NCI-H1417 treated with DMSO at 0.1 percent for 48 hours (cell line): Measurements from ENCODE around the gene NRP1.

ENCODE experiments used
- DNase-seq: peaks from one replicate; lab custom pipeline; 2025; lab: John Stamatoyannopoulos, UW

Gene NRP1

DNA sequence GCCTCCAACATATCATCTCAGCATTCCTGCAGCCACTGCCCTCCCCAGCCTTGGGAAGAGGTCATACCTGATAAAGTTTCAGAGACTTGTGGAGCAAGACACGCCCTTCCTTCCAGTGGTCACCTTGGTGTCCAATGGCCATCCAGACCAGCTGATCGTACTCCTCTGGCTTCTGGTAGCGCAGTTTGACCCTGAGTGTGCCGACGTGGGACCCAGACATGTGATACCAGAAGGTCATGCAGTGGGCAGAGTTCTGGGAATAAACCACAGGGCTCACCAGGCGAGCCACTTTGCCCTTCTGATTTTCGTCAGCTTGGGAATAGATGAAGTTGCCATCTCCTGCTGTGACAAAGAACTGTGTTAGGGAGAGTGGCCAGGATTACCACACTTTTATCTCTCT is 148.3 kb downstream of the NRP1 start:
- DNase-seq = no peak

DNA sequence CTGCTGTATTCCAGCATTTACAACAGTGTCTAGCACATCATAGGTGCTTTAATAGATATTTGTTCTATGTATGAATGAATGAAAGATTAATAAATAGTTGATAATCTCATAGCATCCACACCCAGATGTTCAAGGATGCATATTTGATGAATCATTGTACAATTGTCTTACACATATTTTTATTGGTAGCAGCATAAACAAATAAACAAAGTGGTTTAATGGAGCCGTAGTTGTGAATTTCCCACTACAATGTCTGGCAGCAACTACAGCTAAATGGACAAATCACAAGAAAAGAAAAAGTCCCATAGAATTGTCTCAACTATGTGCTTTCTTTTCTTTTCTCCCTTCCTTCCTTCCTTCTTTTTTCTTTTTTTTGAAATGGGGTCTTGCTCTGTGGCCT is 150.8 kb downstream of the NRP1 start:
- no peak for DNase-seq

- DNase-seq = no peak
These were observed 153.5 kb downstream of the NRP1 start for GRCh38 chr10:33180921-33181320.

DNA sequence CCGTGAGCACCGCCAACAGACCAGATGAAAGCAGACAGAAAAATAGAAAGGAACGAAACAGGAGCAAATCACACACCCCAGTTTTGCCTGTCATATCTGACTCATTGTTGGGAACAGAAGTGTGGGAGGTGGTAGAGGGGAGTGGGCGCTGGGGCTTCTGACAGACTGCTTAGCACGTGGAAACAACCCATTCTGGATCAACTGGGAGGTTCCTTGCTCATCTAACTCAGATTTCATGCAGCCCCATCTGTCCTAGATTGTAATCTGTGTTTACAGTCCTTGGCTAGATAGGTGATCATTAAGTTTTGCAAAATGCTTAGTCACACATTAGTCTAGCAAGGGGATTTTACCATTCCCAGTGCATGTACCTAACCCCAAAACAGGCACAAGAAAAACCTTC is 154.1 kb downstream of the NRP1 start:
- no peak for DNase-seq

- DNase-seq = no peak
These were observed 155.4 kb downstream of the NRP1 start for GRCh38 chr10:33179067-33179466.

GRCh38 chr10:33178026-33178755 is 156.3 kb downstream of the NRP1 start:
- no peak for DNase-seq

GRCh38 chr10:33176688-33177087 is 157.8 kb downstream of the NRP1 start:
- DNase-seq = no peak

GRCh38 chr10:33174674-33175434 is 159.6 kb downstream of the NRP1 start:
- no peak for DNase-seq

DNA sequence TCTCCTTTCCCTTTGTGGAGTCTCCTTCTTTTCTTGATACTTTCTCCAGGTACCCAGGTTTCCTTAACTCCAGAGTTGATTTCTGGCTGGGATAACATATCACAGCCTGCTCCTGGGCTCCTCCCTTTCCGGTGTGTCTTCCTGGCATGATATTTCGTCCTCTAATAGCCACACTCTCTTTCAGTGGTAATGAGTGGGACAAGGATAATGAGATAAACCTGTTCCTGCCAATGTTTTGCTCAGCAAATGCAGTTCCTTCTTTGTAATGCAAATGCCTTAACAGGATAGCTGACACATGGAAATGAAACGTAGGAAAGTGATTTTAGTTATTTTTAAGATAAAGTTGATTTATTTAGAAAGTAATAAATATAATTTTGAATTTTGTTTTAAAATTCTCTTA is 168.6 kb downstream of the NRP1 start:
- no peak for DNase-seq

DNA sequence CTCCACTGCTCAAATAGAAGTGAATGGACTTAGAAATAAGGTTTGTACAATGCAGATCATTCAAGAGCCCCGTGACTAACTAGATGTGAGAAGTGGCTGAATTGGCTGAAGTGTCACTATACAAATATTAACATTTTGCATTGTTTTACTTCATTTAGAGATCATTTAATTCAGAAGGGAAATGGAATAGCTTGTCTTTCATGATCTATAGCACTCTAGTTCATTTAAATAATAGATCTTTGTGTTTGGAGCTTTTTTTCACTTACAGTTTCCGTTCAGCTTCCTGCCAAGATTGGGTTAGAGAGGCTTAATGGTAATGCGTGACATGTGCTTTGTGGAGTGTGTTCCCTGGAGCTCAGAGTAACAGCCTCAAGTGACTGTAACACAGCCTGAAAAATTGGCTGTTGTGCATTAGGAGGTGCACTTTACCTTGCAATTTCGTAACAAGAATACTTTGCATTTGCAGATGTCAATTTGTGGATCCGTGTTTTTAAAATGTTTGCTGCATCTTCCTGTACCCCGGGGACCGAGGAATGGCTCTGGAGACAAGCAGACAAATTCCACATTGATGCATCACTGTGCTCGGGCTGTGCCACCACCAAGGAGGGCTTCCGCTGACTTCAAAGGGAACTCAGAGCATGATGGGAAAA is 170.3 kb downstream of the NRP1 start:
- DNase-seq = no peak

DNA sequence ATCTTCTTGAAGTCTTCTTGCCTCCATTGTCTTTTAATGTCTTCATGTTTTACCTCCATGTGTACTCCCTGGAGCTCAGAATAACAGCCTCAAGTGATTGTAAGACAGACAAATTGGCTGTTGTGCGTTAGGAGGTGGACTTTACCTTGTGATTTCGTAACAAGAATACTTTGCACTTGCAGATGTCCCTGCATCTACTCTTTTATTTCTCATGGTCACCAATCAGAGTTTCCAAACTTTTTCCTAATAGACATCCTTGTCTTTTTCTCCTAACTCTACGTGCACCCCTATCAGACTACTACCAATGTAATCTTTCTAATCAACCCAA is 172.3 kb downstream of the NRP1 start:
- no peak for DNase-seq

GRCh38 chr10:33161550-33162247 is 172.8 kb downstream of the NRP1 start:
- no peak for DNase-seq

GRCh38 chr10:33160151-33160550 is 174.3 kb downstream of the NRP1 start:
- no peak for DNase-seq

GRCh38 chr10:33157103-33157502 is 177.4 kb downstream of the NRP1 start:
- DNase-seq = no peak

DNA sequence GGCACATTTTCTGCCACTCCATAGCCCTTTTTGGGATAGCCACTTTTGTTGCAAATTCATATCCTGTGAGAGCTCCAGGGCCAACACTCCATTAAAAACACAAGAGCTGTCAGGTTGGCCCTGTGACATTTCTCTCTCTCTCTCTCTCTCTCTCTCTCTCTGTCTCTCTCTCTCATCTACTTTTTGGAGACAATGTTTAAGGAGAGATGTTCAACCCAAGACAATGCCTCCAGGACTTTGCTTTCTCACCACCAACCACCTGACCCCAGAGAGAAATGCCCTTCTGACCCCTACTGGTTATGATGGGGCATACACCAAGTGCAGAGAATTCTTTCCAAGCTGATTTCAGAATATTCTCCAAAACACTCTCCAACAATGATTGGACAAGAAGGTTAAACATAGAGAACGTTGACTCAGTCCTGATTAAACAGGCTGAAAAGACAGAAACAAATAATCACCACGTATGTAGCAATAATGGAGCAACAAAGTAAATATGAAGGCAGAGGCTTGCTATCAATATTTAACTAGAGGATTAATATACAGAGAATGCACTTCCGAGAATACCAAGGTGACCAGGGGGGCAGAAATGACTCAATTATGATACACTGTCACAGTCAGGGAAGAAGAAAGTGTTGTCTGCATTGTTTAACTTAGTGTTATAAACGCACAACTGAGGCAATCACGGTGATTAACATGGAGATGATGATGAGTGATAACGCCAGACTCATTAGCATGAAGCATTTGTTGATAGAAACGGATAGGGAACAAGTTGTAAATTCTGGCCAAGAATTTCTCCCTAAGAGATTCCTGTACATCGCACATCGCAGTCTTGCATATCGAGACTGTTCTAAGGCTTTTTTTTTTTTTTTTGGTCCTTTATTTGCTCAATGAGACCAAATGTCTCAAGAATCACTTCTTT is 178.5 kb downstream of the NRP1 start:
- DNase-seq = no peak

- no peak for DNase-seq
These were observed 179.9 kb downstream of the NRP1 start for GRCh38 chr10:33154590-33154989.

DNA sequence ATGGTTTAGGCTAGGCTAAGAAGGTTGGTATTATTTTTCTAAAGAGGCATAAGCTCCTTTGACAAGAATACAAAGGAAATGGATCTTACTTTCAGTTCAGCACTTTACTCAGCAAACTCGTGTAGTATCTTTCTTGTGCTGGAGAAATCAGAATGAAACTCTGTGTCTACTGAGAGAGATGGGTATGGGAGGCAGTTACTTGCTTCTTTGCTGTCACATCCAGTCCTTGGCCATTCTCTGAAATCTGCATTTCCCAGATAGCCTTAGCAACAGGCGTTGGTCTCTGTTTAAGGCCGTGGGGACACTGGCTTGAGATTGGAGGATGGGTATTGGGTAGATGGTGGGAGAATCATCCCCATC is 180.5 kb downstream of the NRP1 start:
- DNase-seq = no peak

GRCh38 chr10:33153251-33153967 is 181.1 kb downstream of the NRP1 start:
- DNase-seq = no peak

DNA sequence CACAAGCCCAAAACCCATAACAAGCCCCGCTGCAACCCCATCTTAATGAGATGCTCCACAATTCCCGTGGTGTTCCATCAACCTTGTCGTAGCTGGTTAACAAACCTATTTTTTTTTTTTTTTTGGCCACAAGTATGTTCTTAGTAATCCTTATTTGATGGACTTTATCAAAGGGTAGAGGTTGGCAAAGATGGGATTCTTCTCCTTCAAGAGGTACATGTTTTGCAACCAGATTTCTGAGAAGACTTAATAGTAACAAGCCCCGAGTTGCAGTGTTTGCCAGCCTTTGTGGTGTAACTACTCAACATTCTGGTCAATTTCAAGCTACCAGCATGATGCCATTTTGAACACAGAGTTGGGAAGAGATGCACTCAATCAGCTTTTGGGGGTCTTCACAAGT is 181.7 kb downstream of the NRP1 start:
- no peak for DNase-seq

GRCh38 chr10:33152146-33152545 is 182.3 kb downstream of the NRP1 start:
- no peak for DNase-seq

- DNase-seq = no peak
These were observed 183.1 kb downstream of the NRP1 start for GRCh38 chr10:33151344-33151864.
